Prostate gland (tissue), 2 donors: ENCODE data around the gene ORMDL2.

Experiments used
- CTCF ChIP-seq, 4 experiments: fragments of 200-600 bp in 2 of 4; fragments of 450-650 bp in 2 of 4; sonication (generic) in 2 of 4; IDR thresholded peaks; 1 replicate in 3 of 4; 2 replicates in 1 of 4; pipeline ENCODE4 v1.5.1; 2016 to 2019; ENCODE audit warnings: antibody characterized with exemption in 4 of 4, mild to moderate bottlenecking in 2 of 4, moderate library complexity in 2 of 4
- POLR2A ChIP-seq: fragments of 450-650 bp; IDR thresholded peaks from one replicate; pipeline ENCODE4 v1.6.1; 2016; ENCODE audit warnings: antibody characterized with exemption, mild to moderate bottlenecking
- POLR2AphosphoS5 ChIP-seq: sonication (generic); formaldehyde crosslinking; IDR thresholded peaks from one replicate; pipeline ENCODE4 v1.6.1; 2017; ENCODE audit warnings: antibody characterized with exemption

GRCh38 chr12:55862286-55862685 is 44.4 kb downstream of the ORMDL2 start:
- TF ChIP-seq POLR2A (no peak), CTCF (IDR thresholded peaks at IDR 0.05) (no peak), POLR2AphosphoS5 (no peak)
